T47D (cell line): ENCODE data around the gene ATF7IP2.
A peak's percentile ranks its signal among the peaks of the same experiment; 100 is the strongest.
"Not testable (repeated sequence)": the region's sequence is repeated elsewhere in the genome, so short reads cannot be mapped to it uniquely, and the experiment has no call there.

Experiments used
- DNase-seq, 2 experiments: peaks; one replicate each; pipeline versions ENCODE4 v3.0.0 to v3.0.0-alpha.2; 2011 to 2012; ENCODE audit warnings: low read depth in 1 of 2, low spot score in 1 of 2
- JUND ChIP-seq: IDR thresholded peaks from 2 replicates; pipeline ENCODE4 v1.6.1; 2012; ENCODE audit warnings: low read depth
- in situ Hi-C: cut with HindIII; loops from 2 replicates; pipeline ENCODE4 v1.10.0; 2016; ENCODE audit warnings: low sequenced_read_pairs, low pct_unique_long_range_greater_than_20kb

ATF7IP2 gene, protein sequence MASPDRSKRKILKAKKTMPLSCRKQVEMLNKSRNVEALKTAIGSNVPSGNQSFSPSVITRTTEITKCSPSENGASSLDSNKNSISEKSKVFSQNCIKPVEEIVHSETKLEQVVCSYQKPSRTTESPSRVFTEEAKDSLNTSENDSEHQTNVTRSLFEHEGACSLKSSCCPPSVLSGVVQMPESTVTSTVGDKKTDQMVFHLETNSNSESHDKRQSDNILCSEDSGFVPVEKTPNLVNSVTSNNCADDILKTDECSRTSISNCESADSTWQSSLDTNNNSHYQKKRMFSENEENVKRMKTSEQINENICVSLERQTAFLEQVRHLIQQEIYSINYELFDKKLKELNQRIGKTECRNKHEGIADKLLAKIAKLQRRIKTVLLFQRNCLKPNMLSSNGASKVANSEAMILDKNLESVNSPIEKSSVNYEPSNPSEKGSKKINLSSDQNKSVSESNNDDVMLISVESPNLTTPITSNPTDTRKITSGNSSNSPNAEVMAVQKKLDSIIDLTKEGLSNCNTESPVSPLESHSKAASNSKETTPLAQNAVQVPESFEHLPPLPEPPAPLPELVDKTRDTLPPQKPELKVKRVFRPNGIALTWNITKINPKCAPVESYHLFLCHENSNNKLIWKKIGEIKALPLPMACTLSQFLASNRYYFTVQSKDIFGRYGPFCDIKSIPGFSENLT

DNA sequence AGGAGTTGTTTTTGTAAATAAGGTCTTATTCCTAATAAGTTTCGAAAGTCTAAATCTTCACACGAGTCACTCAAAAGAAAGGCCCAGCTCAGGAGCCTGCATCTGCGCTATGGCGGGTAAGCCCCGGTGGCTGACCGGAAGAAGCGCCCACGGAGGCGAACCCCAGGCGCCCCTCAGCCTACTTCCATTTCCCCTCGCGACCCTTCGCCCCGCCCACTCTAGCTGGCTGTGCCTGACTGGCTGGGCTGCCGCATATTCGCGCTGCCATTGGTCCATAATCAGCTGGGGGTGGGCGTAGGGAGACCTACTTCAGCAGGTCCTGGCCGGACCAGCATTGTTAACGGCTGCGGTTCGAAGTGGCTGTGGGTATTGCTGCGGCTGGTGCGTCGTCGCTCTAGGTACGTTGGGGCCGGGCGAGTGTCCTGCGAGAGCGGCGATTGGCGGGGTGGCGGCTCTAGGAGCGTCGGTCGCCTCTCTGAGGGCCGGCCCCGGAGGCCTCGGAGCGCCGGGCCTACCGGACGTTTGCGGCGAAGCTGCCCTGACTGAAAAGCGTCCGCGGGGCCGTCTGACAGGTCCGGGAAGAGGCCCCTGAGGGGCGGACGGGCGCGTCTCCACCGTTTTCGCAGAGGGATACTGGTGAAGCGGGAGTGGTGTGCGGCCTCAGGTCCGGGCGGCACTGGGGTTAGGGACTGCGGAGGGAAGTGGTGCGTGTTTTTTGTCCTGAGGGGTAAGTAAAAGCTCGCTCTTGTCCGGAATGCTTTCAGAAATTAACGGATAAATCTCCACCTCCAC is at the start of gene ATF7IP2:
Gene ATF7IP2, plus strand, starts transcription at position 337 of the 792 bp plus-strand sequence. CDS start 44,560 bp downstream, outside the sequence.
- DNase-seq = peak; percentile 91 to 97

DNA sequence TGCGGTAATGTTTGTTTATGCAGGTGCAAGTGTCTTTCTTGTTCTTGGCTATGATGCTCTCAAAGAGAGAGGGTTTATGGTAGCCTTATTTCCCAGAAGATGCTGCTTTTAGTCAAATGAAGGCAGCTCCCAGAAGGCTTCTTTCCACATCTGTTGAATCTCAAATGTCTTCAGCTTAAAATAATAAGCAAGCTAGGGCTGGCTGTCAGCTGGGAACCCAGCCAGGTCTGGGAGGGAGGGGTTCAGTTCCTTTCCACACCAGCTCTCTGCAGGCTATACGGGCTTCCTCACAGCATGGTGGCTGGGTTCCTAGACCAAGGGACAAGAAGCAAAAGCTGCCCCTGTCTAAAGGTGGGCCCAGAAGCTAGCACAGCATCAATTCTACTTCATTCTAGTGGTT is 47.4 kb upstream of the ATF7IP2 start:
- DNase-seq = no peak
- in situ Hi-C loops = no loop called here
- no peak for TF ChIP-seq JUND

More for the DNA sequence above, at the start of gene ATF7IP2:
- no peak for TF ChIP-seq JUND
- in situ Hi-C loops = no loop called here

DNA sequence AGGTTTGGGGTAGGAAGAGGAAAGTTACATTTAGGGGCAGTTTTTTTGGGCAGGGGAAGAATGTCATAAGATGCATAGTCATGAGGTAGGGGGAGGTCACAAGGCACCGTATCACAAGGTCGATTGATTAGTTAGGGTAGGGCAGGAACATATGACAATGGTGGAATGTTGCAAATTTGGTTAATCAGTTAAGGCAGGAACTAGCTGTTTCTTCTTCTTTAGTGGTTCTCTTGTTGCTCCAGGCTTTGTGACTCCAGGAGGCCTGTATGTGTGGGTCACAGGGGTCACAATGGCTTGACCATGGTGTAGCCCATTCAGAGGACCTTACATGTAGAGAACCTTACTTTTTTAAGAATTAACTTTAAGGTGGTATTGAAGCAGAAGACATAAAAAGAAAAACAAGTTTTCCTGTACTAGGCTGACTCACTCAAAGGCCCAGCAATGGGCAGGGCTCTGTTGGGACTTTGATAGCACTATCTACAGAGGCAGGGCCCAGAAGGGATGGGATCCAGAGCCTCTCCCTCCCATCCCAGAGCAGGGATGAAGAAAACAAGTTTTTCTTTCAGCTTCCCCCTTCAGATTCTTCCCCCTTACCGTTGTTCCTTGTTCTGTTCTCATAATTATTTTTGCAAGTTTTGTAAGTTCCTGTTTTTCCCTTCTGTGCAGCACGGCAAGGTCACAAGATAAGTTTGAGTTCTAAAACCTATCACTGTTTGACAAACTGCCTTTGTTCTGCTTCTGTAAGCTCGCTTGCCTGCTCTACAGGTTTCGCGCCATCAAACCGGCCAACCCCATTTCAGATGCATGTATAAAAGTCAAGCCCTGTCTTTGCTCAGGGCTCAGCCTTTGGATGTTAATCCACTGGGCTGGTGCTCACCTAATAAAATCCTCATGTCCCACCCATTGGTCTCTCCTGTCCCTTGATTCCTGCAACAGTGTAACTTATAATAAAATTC is 45.8 kb upstream of the ATF7IP2 start:
- no peak for DNase-seq
- in situ Hi-C loops = no loop called here
- TF ChIP-seq JUND = no peak

DNA sequence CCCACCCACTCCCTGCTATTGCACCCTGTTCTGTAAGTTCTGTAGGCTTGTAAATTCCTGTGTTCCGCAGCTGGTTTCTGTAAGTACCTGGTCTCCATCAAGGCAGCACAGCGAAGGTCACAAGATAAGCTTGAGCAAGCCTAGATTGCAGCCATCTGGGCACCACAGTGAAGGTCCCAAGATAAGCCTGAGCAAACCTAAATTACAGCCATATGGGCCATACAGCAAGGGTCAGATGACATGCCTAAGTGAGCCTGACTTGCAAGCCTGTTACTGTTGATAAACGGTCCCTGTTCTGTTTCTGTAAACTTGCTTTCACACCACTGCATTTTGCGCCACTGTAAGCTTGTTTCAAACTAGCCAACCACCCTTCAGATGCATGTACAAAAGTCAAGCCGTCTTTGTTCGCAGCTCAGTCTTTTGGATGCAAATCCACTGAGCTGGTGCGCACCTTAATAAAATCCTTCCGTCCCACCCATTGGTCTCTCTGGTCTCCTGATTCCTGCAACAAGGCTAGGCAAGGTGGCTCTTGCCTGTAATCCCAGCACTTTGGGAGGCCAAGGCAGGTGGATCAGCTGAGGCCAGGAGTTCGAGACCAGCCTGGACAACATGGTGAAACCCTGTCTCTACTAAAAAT is 42.6 kb upstream of the ATF7IP2 start:
- no peak for TF ChIP-seq JUND
- no peak for DNase-seq
- in situ Hi-C loops = no loop called here

DNA sequence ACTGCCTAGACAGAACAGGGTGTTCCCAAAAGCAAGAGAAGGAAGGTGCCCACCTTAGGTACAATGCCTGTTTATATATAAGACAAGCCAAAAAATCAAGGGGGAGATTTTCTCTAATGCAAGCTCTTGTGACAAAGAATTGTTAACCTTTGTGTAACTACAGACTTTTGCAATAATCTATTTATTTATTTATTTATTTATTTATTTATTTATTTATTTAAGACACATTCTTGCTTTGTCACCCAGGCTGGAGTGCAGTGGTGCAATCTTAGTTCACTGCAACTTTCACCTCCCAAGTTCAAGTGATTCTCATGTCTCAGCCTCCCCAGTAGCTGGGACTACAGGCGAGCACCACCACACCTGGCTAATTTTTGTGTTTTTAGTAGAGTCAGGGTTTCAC is 41.2 kb upstream of the ATF7IP2 start:
- in situ Hi-C loops, DNase-seq: not testable (repeated sequence)

DNA sequence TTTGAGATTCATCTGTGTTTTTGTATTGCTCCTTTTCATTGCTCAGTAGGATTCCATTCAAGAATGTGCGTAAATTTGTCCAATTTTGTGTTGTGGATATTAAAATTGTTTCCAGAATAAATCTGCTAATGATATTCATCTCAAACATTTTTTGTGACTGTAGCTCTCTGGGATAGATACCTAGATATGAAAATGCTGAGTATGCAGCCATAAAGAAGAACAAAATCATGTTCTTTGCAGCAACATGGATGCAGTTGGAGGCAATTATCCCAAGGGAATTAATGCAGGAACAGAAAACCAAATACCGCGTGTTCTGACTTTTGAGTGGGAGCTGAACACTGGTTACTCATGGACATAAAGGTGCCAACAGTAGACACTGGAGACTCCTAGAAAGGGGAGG is 40.2 kb upstream of the ATF7IP2 start:
- in situ Hi-C loops = no loop called here
- TF ChIP-seq JUND = no peak
- no peak for DNase-seq

DNA sequence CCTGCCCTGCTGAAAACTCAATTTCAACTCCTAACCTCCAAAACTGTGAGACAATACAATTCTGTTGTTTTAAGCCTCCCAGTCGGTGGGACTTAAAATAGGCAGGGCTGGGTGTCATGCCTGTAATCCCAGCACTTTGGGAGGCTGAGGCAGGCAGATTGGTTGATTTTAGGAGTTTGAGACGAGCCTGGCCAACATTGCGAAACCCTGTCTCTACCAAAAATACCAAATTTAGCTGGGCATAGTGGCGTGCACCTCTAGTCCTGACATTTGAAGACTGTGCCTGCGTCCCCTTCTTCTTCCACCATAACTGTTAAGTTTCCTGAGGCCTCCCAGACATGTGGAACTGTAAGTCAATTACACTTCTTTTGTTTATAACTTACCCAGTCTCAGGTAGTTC is 36.0 kb upstream of the ATF7IP2 start:
- in situ Hi-C loops = no loop called here
- DNase-seq = no peak
- TF ChIP-seq JUND = no peak

DNA sequence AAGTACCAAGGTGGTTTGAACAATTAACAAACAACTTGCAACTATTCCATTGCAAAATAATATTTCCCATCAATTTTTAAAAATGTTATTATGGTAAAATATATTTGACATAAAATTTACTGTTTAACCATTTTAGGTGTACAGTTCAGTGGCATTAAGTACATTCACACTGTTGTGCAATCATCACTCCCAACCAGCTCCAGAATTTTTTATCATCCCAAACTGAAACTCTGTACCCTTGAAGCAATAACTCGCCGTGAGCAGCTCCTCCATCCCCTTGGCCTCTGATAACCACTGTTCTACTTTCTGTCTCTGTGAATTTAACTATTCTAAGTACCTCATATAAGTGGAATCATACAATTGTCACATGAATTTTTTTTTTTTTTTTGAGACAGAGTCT is 33.6 kb upstream of the ATF7IP2 start:
- in situ Hi-C loops = no loop called here
- no peak for DNase-seq
- no peak for TF ChIP-seq JUND

DNA sequence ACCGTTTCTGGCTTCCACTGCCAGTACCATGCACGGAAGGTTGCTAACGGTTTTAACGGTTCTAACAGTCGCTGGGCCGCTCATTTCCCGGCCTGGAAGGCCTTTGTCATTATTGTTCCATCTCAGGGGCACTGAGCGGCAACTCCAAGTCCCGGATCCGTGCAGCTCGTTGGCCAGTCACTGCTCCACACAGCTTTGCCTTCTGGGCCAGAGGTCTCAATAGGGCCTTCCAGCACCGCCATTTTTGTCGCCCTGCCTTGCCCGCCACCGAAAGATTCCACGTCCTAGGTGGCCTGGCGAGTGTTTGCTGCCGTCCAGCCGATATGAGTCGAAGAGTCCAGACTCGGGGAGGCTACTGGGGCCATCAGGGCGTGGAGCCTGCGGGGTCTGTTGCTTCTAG is 30.3 kb upstream of the ATF7IP2 start:
- DNase-seq = no peak
- no peak for TF ChIP-seq JUND
- in situ Hi-C loops = no loop called here

DNA sequence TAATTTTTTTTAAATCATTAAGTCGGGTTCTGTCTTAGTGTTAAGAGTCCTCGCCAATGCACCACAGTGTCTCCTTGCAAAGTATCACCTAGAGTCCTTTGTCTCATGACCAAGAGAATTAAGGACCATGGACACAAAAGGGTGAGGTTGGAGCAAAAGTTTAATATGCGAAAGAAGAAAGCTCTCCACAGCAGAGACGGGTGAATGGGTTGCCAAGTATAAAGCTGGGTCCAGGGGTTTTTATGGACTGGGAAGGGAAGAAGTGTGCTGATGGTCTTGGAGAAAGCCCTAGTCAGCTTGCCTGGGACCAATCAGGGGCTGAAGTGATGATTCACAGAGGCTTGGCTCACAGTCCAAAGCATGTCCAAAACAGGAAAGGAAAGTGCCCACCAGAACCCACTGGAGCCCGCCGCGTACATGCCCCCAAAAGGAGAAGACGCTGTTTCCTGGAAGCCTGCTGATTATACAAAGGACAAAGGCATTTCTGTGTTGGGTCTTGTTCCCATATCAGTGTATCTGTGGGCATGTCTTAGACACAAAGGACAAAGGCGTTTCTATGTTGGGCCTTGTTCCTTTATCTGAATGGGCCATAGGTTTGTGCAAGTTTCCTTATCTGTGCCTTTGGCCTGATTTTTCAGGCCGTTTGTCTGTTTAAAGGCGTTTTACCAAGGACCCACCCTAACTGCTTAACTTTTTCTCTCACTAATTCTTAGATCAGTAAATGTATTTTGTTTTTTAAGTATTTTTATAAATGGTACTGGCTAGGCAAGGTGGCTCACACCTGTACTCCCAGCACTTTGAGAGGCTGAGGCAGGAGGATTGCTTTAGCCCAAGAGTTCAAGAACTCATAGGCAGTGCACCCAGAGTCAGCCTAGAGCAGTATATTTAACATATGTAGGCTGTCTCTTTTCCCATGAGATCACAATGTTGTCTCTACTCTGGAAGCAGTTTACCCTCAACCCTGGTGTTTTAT is 28.7 kb upstream of the ATF7IP2 start:
- in situ Hi-C loops = no loop called here
- no peak for TF ChIP-seq JUND
- no peak for DNase-seq

DNA sequence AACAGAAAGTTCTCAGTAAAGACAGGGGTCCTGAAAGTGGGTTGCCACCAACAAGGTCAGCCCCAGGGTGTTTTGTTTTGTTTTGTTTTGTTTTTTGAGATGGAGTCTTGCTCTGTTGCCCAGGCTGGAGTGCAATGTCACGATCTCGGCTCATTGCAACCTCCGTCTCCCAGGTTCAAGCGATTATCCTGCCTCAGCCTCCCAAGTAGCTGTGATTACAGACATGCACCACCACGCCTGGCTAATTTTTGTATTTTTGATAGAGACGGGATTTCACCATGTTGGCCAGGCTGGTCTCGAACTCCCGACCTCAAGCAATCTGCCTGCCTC is 24.1 kb upstream of the ATF7IP2 start:
- DNase-seq, in situ Hi-C loops: not testable (repeated sequence)
